Panc1 (cell line): ENCODE data around the gene SLC9B1. TPM values are rescaled to one million over a fixed set of nuclear protein-coding genes. Genes with fewer than 3 reads are reported as not detected.
"Not testable (repeated sequence)": the region's sequence is repeated elsewhere in the genome, so short reads cannot be mapped to it uniquely, and the experiment has no call there.

Experiments
- ATAC-seq: fragments of 200-7000 bp; cut with Tn5 transposase; 2 replicates; pipeline ENCODE4 v1.9.1; 2020; ENCODE audit warnings: mild to moderate bottlenecking, moderate library complexity
- BruUV-seq: library from RNA; stranded (reverse); fragments of 400-500 nt; replicated peaks from 2 replicates; lab custom pipeline; 2021; lab: Mats Ljungman, UMichigan
- CTCF ChIA-PET: fragments of 300-600 bp; sonication (Branson Sonifier 250); formaldehyde crosslinking; loops from one replicate; lab custom pipeline; 2022; ENCODE audit warnings: antibody characterized with exemption; lab: Charles Lee
- POLR2A ChIA-PET: fragments of 300-600 bp; sonication (Branson Sonifier 250); formaldehyde crosslinking; loops from one replicate; lab custom pipeline; 2022; ENCODE audit warnings: antibody characterized with exemption; lab: Charles Lee
- DNase-seq: peaks from one replicate; pipeline ENCODE4 v3.0.0-alpha.2; 2010; ENCODE audit warnings: low read depth, low spot score
- H3K27ac ChIP-seq: 2 replicates; pipeline ENCODE4 v1.5.1; 2011; ENCODE audit warnings: mild to moderate bottlenecking, low read length, inconsistent platforms
- H3K27me3 ChIP-seq: fragments of 200-500 bp; sonication (Bioruptor generic); 2 replicates; pipeline ENCODE4 v1.6.0; 2014; ENCODE audit warnings: low read length, inconsistent platforms; ENCODE audit not compliant: control insufficient read depth, insufficient read depth
- H3K36me3 ChIP-seq: fragments of 200-500 bp; sonication (Bioruptor generic); 2 replicates; pipeline ENCODE4 v1.5.1; 2014; ENCODE audit warnings: inconsistent platforms, mild to moderate bottlenecking, low read length, moderate library complexity; ENCODE audit not compliant: control insufficient read depth, insufficient read depth
- H3K4me1 ChIP-seq: 2 replicates; pipeline ENCODE4 v1.5.1; 2011; ENCODE audit warnings: inconsistent platforms, mild to moderate bottlenecking, low read length, moderate library complexity; ENCODE audit not compliant: control insufficient read depth, insufficient read depth
- H3K4me3 ChIP-seq, 2 experiments: 2 replicates each; pipeline ENCODE4 v1.5.1; 2011 to 2012; ENCODE audit warnings: low read depth in 2 of 2, low read length in 2 of 2, mild to moderate bottlenecking in 2 of 2, inconsistent platforms in 1 of 2, moderate library complexity in 1 of 2
- H3K9me3 ChIP-seq: fragments of 200-500 bp; sonication (Bioruptor generic); 2 replicates; pipeline ENCODE4 v1.5.1; 2014; ENCODE audit warnings: low read depth, mild to moderate bottlenecking, inconsistent platforms, low read length, moderate library complexity; ENCODE audit not compliant: control insufficient read depth, insufficient read depth
- CTCF ChIP-seq: fragments of 450-650 bp; IDR thresholded peaks from 2 replicates; pipeline ENCODE4 v1.5.1; 2017; ENCODE audit warnings: mild to moderate bottlenecking
- POLR2AphosphoS5 ChIP-seq: IDR thresholded peaks from 2 replicates; pipeline ENCODE4 v1.6.1; 2012; ENCODE audit warnings: mild to moderate bottlenecking, low read depth, low read length, moderate library complexity
- SIN3A ChIP-seq: IDR thresholded peaks from 2 replicates; pipeline ENCODE4 v1.6.1; 2012; ENCODE audit warnings: low read depth, mild to moderate bottlenecking, low read length, moderate library complexity, borderline replicate concordance; ENCODE audit not compliant: insufficient read depth
- TCF7L2 ChIP-seq: IDR thresholded peaks from 2 replicates; pipeline ENCODE4 v1.6.1; 2011; ENCODE audit warnings: mild to moderate bottlenecking, low read depth, low read length, inconsistent platforms
- in situ Hi-C: cut with HindIII; loops from 2 replicates; pipeline ENCODE4 v1.10.0; 2016; ENCODE audit warnings: low sequenced_read_pairs, low pct_unique_long_range_greater_than_20kb
- intact Hi-C: fragments of 100-400 bp; cut with micrococcal nuclease; formaldehyde crosslinking; loops from one replicate; pipeline ENCODE4 v1.10.0; 2022; ENCODE audit not compliant: unreplicated experiment
- total RNA-seq: library from RNA; stranded (reverse); gene quantifications from one replicate; pipeline ENCODE4 v1.2.1, GENCODE V29; 2021; ENCODE audit not compliant: unreplicated experiment
- TF ChIP-seq, protein P1 (sequence below), 2 experiments: IDR thresholded peaks; 2 replicates each; pipeline ENCODE4 v1.6.1; 2011 to 2012; ENCODE audit warnings: low read depth in 2 of 2, control low read depth in 1 of 2, low read length in 1 of 2, mild to moderate bottlenecking in 1 of 2, moderate library complexity in 1 of 2; ENCODE audit not compliant: insufficient read depth in 1 of 2

Gene SLC9B1
- total RNA-seq, 1 experiment from 2014 or later = 0.41 TPM

- CTCF ChIA-PET = no interaction called here
- peaks cover 12% of the 10 kb centered on the region for H3K4me1 ChIP-seq
- no TSS peak for BruUV-seq
- intact Hi-C loops (loop anchor here (5.0 kb wide), 1 partner anchor 35 kb away; no protein-coding TSS in a partner anchor), in situ Hi-C loops (no loop called here)
- H3K9me3 ChIP-seq = no peaks in the 10 kb centered on the region
- peak overlapping the region; percentile 95 for H3K27ac ChIP-seq
- peak overlapping the region; percentile 80 to 82 for H3K4me3 ChIP-seq
- no peak for TF ChIP-seq POLR2AphosphoS5
- TF ChIP-seq SIN3A = no peak
- TF ChIP-seq TCF7L2 = no peak
- no peak for TF ChIP-seq CTCF
- TF ChIP-seq, protein P1, sequence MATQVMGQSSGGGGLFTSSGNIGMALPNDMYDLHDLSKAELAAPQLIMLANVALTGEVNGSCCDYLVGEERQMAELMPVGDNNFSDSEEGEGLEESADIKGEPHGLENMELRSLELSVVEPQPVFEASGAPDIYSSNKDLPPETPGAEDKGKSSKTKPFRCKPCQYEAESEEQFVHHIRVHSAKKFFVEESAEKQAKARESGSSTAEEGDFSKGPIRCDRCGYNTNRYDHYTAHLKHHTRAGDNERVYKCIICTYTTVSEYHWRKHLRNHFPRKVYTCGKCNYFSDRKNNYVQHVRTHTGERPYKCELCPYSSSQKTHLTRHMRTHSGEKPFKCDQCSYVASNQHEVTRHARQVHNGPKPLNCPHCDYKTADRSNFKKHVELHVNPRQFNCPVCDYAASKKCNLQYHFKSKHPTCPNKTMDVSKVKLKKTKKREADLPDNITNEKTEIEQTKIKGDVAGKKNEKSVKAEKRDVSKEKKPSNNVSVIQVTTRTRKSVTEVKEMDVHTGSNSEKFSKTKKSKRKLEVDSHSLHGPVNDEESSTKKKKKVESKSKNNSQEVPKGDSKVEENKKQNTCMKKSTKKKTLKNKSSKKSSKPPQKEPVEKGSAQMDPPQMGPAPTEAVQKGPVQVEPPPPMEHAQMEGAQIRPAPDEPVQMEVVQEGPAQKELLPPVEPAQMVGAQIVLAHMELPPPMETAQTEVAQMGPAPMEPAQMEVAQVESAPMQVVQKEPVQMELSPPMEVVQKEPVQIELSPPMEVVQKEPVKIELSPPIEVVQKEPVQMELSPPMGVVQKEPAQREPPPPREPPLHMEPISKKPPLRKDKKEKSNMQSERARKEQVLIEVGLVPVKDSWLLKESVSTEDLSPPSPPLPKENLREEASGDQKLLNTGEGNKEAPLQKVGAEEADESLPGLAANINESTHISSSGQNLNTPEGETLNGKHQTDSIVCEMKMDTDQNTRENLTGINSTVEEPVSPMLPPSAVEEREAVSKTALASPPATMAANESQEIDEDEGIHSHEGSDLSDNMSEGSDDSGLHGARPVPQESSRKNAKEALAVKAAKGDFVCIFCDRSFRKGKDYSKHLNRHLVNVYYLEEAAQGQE (IDR thresholded peaks at IDR 0.05; ENCODE audit: insufficient read depth in 1 of 2, low read depth in 2 of 2, low read length in 1 of 2) = no peak
- POLR2A ChIA-PET = interaction anchor here (0.6 to 2.4 kb wide), 3 partner anchors 27 to 978 kb away, joined by 6 to 23 read pairs (median 7); partner anchors contain the start of gene UBE2D3
- DNase-seq = no peak
- ATAC-seq = no peak
- no peaks in the 10 kb centered on the region for H3K27me3 ChIP-seq
- peaks cover 4% of the 10 kb centered on the region; the same call in 1 of the 2 replicates for H3K36me3 ChIP-seq
These were observed 152.0 kb downstream of the SLC9B1 start for GRCh38 chr4:102867278-102868152.

GRCh38 chr4:102865327-102865726 lies 154.2 kb downstream of the SLC9B1 start:
- POLR2A ChIA-PET, H3K27me3 ChIP-seq, ATAC-seq, H3K4me3 ChIP-seq, H3K4me1 ChIP-seq, H3K27ac ChIP-seq, CTCF ChIA-PET, in situ Hi-C loops, BruUV-seq, H3K9me3 ChIP-seq, DNase-seq, H3K36me3 ChIP-seq: not testable (repeated sequence)
- intact Hi-C loops = loop anchor here (5.0 kb wide), 1 partner anchor 33 kb away; no protein-coding TSS in a partner anchor

DNA sequence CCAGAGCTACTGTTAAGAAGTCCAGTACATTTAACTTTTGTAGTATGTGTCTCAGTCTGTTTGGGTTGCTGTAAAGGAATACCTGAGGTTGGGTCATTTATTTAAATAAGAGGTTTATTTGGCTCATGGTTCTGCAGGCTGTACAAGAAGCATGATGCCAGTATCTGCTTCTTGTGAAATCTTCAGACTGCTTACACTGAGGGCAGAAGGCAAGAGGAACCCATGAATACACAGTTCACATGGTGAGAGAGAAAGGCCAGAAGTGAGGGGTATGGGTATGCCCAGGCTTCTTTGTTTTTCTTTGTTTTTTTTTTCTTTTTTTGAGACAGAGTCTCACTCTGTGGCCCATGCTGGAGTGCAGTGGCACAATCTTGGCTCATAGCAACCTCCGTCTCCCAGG lies 156.8 kb downstream of the SLC9B1 start:
- POLR2A ChIA-PET = no interaction called here
- Histone ChIP-seq H3K27me3 (no peaks in the 10 kb centered on the region), H3K9me3 (peaks cover 6% of the 10 kb centered on the region; the same call in 1 of the 2 replicates), H3K36me3 (no peaks in the 10 kb centered on the region; the same call in 1 of the 2 replicates), H3K27ac (no peak overlapping the region), H3K4me3 (no peak overlapping the region), H3K4me1 (peaks cover 4% of the 10 kb centered on the region; the same call in 1 of the 2 replicates)
- intact Hi-C loops = no loop called here
- no peak for TF ChIP-seq SIN3A
- no peak for TF ChIP-seq POLR2AphosphoS5
- TF ChIP-seq, protein P1 (IDR thresholded peaks at IDR 0.05; ENCODE audit: insufficient read depth in 1 of 2, low read depth in 2 of 2, low read length in 1 of 2) = no peak
- no peak for TF ChIP-seq CTCF
- no peak for TF ChIP-seq TCF7L2
- ATAC-seq (no peak), DNase-seq (no peak)
- no TSS peak for BruUV-seq
- in situ Hi-C loops = no loop called here
- CTCF ChIA-PET = no interaction called here
